ENCODE measurements around the gene SMAD2. TPM values are rescaled to one million over a fixed set of nuclear protein-coding genes. Genes with fewer than 3 reads are reported as not detected.

Gene SMAD2
- total RNA-seq, 2 experiments from 2014 or later: 80.4 to 83.0 TPM

DNA sequence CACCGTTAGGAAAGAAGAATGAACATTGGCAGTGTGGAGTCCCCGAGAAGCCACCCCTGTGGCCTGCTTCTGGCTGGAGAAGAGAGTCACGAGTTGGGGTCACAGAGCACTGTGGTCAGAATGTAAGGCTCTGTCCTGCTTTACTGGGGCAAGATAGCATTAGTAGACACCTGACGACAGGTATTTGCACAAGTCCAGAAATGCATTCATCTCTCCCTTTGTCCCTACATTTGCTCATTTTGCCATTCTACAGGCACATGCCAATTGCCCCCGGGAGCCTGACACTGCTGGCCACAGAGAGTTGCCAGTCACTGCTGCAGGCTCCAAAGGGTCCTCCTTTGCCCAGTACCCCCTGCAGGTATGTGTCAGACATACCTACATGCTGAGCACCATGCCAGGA, 133.3 kb downstream of the SMAD2 start:
- ATAC-seq (ENCODE audit: poor library complexity) (no peak), DNase-seq (no peak)
- Mint-ChIP-seq H3K36me3 (ENCODE audit: low read depth) (no peaks in the 10 kb centered on the region), H3K4me1 (ENCODE audit: low read depth) (no peaks in the 10 kb centered on the region), H3K27me3 (peaks cover 4% of the 10 kb centered on the region), H3K9me3 (no peaks in the 10 kb centered on the region), H3K27ac (no peak overlapping the region), H3K4me3 (no peak overlapping the region)
- Histone ChIP-seq H3K4me1 (ENCODE audit: insufficient read depth, low read length) (no peaks in the 10 kb centered on the region), H3K9me3 (ENCODE audit: control insufficient read depth in 1 of 2, insufficient read depth in 1 of 2, low read length in 2 of 2) (no peaks in the 10 kb centered on the region), H3K4me3 (ENCODE audit: low read length) (no peak overlapping the region), H3K27ac (ENCODE audit: low read depth in 1 of 2, low read length in 2 of 2) (no peak overlapping the region), H3K36me3 (ENCODE audit: insufficient read depth, low read length) (no peaks in the 10 kb centered on the region), H3K27me3 (ENCODE audit: control insufficient read depth in 1 of 2, insufficient read depth in 2 of 2, low read length in 2 of 2) (peaks cover 0 to 2% of the 10 kb centered on the region in 2 experiments)
- POLR2A ChIA-PET: no interaction called here
- intact Hi-C loops (cut with DNase I, micrococcal nuclease): no loop called here
- TF ChIP-seq, protein P1, sequence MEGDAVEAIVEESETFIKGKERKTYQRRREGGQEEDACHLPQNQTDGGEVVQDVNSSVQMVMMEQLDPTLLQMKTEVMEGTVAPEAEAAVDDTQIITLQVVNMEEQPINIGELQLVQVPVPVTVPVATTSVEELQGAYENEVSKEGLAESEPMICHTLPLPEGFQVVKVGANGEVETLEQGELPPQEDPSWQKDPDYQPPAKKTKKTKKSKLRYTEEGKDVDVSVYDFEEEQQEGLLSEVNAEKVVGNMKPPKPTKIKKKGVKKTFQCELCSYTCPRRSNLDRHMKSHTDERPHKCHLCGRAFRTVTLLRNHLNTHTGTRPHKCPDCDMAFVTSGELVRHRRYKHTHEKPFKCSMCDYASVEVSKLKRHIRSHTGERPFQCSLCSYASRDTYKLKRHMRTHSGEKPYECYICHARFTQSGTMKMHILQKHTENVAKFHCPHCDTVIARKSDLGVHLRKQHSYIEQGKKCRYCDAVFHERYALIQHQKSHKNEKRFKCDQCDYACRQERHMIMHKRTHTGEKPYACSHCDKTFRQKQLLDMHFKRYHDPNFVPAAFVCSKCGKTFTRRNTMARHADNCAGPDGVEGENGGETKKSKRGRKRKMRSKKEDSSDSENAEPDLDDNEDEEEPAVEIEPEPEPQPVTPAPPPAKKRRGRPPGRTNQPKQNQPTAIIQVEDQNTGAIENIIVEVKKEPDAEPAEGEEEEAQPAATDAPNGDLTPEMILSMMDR (IDR thresholded peaks at IDR 0.05): no peak
- CTCF ChIA-PET: interaction anchor here (0.6 to 0.7 kb wide), 2 partner anchors 101 to 1373 kb away, joined by 3 read pairs; no protein-coding TSS in a partner anchor

DNA sequence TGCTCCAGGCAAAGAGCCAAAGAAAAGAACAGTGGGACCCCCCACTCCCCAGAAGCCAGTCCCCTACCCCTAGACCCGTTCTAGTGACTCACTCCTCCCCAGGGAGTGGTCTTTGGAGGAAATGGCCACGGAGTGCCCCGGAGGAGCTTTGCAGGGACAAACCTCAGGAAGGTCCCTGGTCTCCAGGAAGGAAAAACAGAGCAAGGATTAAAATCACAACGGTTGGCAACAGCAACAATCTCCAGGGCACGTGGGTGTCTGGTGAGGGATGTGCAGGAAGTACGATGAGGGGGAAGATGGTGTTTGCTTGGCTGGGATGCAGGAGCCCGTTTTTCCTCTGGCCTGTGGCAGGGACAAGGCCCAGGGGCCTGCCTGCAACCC, 135.0 kb downstream of the SMAD2 start:
- POLR2A ChIA-PET: no interaction called here
- H3K4me3 ChIP-seq (ENCODE audit: low read length): no peak overlapping the region

DNA sequence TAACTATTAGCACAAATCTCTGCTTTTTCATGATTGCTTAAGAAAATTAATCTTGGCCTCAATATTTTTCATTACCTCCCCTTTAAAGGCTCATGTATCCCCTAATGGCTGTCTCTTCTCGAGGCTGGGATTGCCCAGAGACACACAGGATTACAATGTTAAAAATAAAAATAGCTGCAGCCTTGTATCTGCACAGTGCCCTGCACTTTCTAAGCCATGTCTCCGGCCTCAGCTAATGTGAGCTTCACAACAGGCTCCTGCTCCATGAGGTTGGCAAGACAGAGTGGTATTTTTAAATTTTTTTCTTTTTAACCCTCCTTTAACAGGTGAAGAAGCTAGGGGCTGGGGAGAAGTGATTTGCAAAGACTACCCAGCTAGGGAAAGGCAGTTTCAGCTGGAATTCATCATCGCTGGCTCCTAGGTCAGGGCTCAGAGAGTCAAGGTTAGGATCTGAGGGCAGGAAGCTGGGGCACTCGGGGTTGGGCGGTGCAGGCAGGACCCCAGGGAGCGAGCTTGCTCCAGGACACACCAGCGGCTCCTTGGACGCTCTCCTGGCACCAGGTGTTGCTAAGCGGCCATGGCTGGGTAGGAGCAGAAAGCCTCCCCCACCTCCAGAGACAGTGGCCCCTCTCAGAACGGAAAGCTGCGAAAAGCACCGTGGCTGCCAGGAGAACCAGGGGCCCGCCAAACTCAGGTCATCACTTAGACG, 135.6 kb downstream of the SMAD2 start:
- H3K27ac Mint-ChIP-seq: no peak overlapping the region
- H3K4me1 Mint-ChIP-seq (ENCODE audit: low read depth): no peaks in the 10 kb centered on the region
- intact Hi-C loops (cut with DNase I, micrococcal nuclease): no loop called here
- Histone ChIP-seq H3K4me3 (ENCODE audit: low read length) (no peak overlapping the region), H3K27me3 (ENCODE audit: control insufficient read depth in 1 of 2, insufficient read depth in 2 of 2, low read length in 2 of 2) (peaks cover 0 to 4% of the 10 kb centered on the region in 2 experiments), H3K4me1 (ENCODE audit: insufficient read depth, low read length) (no peaks in the 10 kb centered on the region), H3K9me3 (ENCODE audit: control insufficient read depth in 1 of 2, insufficient read depth in 1 of 2, low read length in 2 of 2) (no peaks in the 10 kb centered on the region), H3K36me3 (ENCODE audit: insufficient read depth, low read length) (no peaks in the 10 kb centered on the region), H3K27ac (ENCODE audit: low read depth in 1 of 2, low read length in 2 of 2) (no peak overlapping the region)
- H3K9me3 Mint-ChIP-seq: no peaks in the 10 kb centered on the region
- DNase-seq: no peak
- ATAC-seq (ENCODE audit: poor library complexity): no peak
- H3K36me3 Mint-ChIP-seq (ENCODE audit: low read depth): no peaks in the 10 kb centered on the region
- TF ChIP-seq, protein P1 (IDR thresholded peaks at IDR 0.05): no peak
- no peak overlapping the region for H3K4me3 Mint-ChIP-seq
- peaks cover 9% of the 10 kb centered on the region for H3K27me3 Mint-ChIP-seq
- CTCF ChIA-PET: no interaction called here
- POLR2A ChIA-PET: no interaction called here

More for the DNA sequence above, 135.0 kb downstream of the SMAD2 start:
- H3K27ac Mint-ChIP-seq: no peak overlapping the region
- Histone ChIP-seq H3K9me3 (ENCODE audit: control insufficient read depth in 1 of 2, insufficient read depth in 1 of 2, low read length in 2 of 2) (no peaks in the 10 kb centered on the region), H3K27ac (ENCODE audit: low read depth in 1 of 2, low read length in 2 of 2) (no peak overlapping the region), H3K36me3 (ENCODE audit: insufficient read depth, low read length) (no peaks in the 10 kb centered on the region), H3K27me3 (ENCODE audit: control insufficient read depth in 1 of 2, insufficient read depth in 2 of 2, low read length in 2 of 2) (peaks cover 0 to 4% of the 10 kb centered on the region in 2 experiments), H3K4me1 (ENCODE audit: insufficient read depth, low read length) (no peaks in the 10 kb centered on the region)
- no peaks in the 10 kb centered on the region for H3K4me1 Mint-ChIP-seq (ENCODE audit: low read depth)
- H3K27me3 Mint-ChIP-seq: peaks cover 9% of the 10 kb centered on the region
- no peak for DNase-seq
- TF ChIP-seq, protein P1 (IDR thresholded peaks at IDR 0.05): no peak
- no peak for ATAC-seq (ENCODE audit: poor library complexity)
- H3K9me3 Mint-ChIP-seq: no peaks in the 10 kb centered on the region
- CTCF ChIA-PET: no interaction called here
- no peak overlapping the region for H3K4me3 Mint-ChIP-seq
- H3K36me3 Mint-ChIP-seq (ENCODE audit: low read depth): no peaks in the 10 kb centered on the region
- intact Hi-C loops (cut with DNase I, micrococcal nuclease): no loop called here
